Testis (tissue), 3 donors: ENCODE measurements around the gene PFDN2. TPM values are rescaled to one million over a fixed set of nuclear protein-coding genes. Genes with fewer than 3 reads are reported as not detected.

Experiments
- DNase-seq: peaks from one replicate; pipeline ENCODE4 v3.0.0-alpha.2; 2019
- H3K27ac ChIP-seq, 2 donors: fragments of 200-600 bp; sonication (generic); one replicate each; pipeline ENCODE4 v1.5.1; 2019
- H3K27me3 ChIP-seq: fragments of 200-600 bp; sonication (generic); one replicate; pipeline ENCODE4 v1.5.1; 2019
- H3K36me3 ChIP-seq: fragments of 200-600 bp; sonication (generic); one replicate; pipeline ENCODE4 v1.5.1; 2017; ENCODE audit warnings: low read depth; ENCODE audit errors: missing control alignments
- H3K4me1 ChIP-seq: fragments of 200-600 bp; sonication (generic); one replicate; pipeline ENCODE4 v1.5.1; 2019
- H3K4me3 ChIP-seq, 2 donors: fragments of 200-600 bp; sonication (generic); one replicate each; pipeline ENCODE4 v1.5.1; 2017 to 2019
- H3K9me3 ChIP-seq: fragments of 200-600 bp; sonication (generic); one replicate; pipeline ENCODE4 v1.5.1; 2017
- CTCF ChIP-seq, 3 experiments: fragments of 450-650 bp in 2 of 3; fragments of 200-600 bp in 1 of 3; sonication (generic) in 1 of 3; IDR thresholded peaks; one replicate each; pipeline ENCODE4 v1.5.1; 2016 to 2019; ENCODE audit warnings: antibody characterized with exemption in 3 of 3, mild to moderate bottlenecking in 2 of 3, moderate library complexity in 1 of 3
- POLR2A ChIP-seq: fragments of 450-650 bp; IDR thresholded peaks from one replicate; pipeline ENCODE4 v1.6.1; 2017; ENCODE audit warnings: antibody characterized with exemption, mild to moderate bottlenecking, moderate library complexity
- WGBS, 2 donors: methylation state at CpG; one replicate each; pipeline ENCODE4 v1.1.5; 2018; 5-methylcytosine and 5-hydroxymethylcytosine counted together
- intact Hi-C: fragments of 100-400 bp; cut with DNase I; formaldehyde crosslinking; loops from one replicate; pipeline ENCODE4 v1.15.1; 2023; ENCODE audit warnings: low total_unique reads
- polyA plus RNA-seq: library from polyadenylated mRNA; stranded (reverse); fragments of 350-450 nt; fragmentation: Illumina TruSeq; extraction: RNeasy Lipid Tissue Mini Kit (QIAGEN cat#74804); gene quantifications from one replicate; pipeline ENCODE4 v1.2.3, GENCODE V29; 2014; ENCODE audit warnings: low read depth, low replicate concordance; ENCODE audit not compliant: insufficient read depth
- total RNA-seq, 2 donors: library from RNA; depleted of rRNA; stranded (reverse); fragments of >200 nt; gene quantifications; one replicate each; pipeline ENCODE4 v1.2.3, GENCODE V29; 2016

PFDN2 gene
- total and polyA plus RNA-seq, 3 donors from 2014 or later = 76.8 to 96.3 (median 88.6) TPM

GRCh38 chr1:161076410-161076809, 41.4 kb downstream of the PFDN2 start:
- Histone ChIP-seq H3K9me3 (no peaks in the 10 kb centered on the region), H3K4me3 (no peak overlapping the region), H3K4me1 (no peaks in the 10 kb centered on the region), H3K27me3 (no peaks in the 10 kb centered on the region), H3K36me3 (no peaks in the 10 kb centered on the region), H3K27ac (no peak overlapping the region)
- TF ChIP-seq POLR2A = no peak
- no peak for TF ChIP-seq CTCF (IDR thresholded peaks at IDR 0.05)
- DNase-seq = no peak
- intact Hi-C loops = no loop called here

GRCh38 chr1:161074676-161075368, 43.0 kb downstream of the PFDN2 start:
- Histone ChIP-seq H3K27ac (no peak overlapping the region), H3K9me3 (no peaks in the 10 kb centered on the region), H3K27me3 (no peaks in the 10 kb centered on the region), H3K4me3 (no peak overlapping the region), H3K4me1 (no peaks in the 10 kb centered on the region), H3K36me3 (no peaks in the 10 kb centered on the region)
- no peak for DNase-seq
- WGBS, 2 donors = 78 to 84% methylated on average over 11 to 12 of the region's 12 CpGs
- intact Hi-C loops = no loop called here
- TF ChIP-seq POLR2A = no peak
- TF ChIP-seq CTCF (IDR thresholded peaks at IDR 0.05) = no peak

- WGBS, 2 donors = 0 to 83% methylated on average over 1 to 7 of the region's 7 CpGs
- intact Hi-C loops = no loop called here
- Histone ChIP-seq H3K9me3 (no peaks in the 10 kb centered on the region), H3K36me3 (no peaks in the 10 kb centered on the region), H3K4me3 (no peak overlapping the region), H3K27ac (no peak overlapping the region), H3K27me3 (no peaks in the 10 kb centered on the region), H3K4me1 (no peaks in the 10 kb centered on the region)
- TF ChIP-seq CTCF (IDR thresholded peaks at IDR 0.05) = no peak
- no peak for TF ChIP-seq POLR2A
- no peak for DNase-seq
Measured at GRCh38 chr1:161073474-161074121, 44.2 kb downstream of the PFDN2 start.

GRCh38 chr1:161072751-161073449, 44.9 kb downstream of the PFDN2 start:
- Histone ChIP-seq H3K4me1 (no peaks in the 10 kb centered on the region), H3K27me3 (no peaks in the 10 kb centered on the region), H3K36me3 (no peaks in the 10 kb centered on the region), H3K4me3 (no peak overlapping the region), H3K9me3 (no peaks in the 10 kb centered on the region), H3K27ac (no peak overlapping the region)
- 85 to 88% methylated on average over 19 of the region's 19 CpGs for WGBS, 2 donors
- intact Hi-C loops = no loop called here
- TF ChIP-seq CTCF (IDR thresholded peaks at IDR 0.05) (no peak), POLR2A (no peak)
- no peak for DNase-seq
